GM21737 (cell line): Measurements from ENCODE around the gene MBTPS1.

Source experiments
- ATAC-seq: cut with Tn5 transposase; IDR thresholded peaks from one replicate; pipeline ENCODE4 v1.9.1; 2021; ENCODE audit warnings: mild to moderate bottlenecking, moderate library complexity; ENCODE audit not compliant: unreplicated experiment

The MBTPS1 gene

DNA sequence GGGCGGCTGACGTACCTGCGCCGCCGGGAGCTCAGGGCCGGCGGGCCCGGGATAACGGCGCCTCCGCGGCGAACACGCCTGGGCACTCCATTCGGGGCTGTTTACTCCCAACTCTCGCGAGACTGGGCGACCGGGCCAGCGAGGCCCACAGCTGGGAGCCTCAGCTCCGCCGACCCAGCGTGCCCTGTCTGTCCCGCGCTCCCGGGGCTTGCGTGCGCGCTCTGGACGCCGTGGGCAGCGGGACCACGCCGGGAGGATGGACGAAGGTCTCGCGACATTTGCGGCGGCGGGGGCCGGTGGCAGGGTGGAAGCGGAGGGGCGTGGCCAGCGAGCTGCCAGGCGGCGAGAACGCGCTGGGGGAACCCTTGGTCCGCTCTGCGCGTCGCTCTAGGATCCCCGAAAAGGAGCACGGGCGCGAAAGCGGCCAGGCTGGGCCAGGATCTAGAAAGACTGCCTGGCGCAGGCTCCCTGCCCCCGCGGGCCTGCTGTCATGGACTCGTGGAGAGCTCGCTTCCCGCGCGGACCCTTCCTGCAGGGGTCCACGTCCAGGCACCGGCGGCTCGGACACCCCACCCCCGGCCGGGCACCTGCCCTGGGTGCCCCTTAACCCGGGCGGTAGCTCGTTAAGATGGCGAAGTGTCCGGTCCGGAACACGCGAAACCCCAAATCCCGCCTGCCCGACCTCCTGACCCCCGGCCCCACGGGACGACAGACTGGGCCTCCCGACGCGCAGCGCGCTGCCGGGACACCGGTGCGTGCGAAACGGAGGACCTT, at the start of gene MBTPS1:
Gene MBTPS1, minus strand, starts transcription at position 223 of the 774 bp plus-strand sequence. CDS start 15,159 bp downstream, outside the sequence.
- peak; percentile 92 for ATAC-seq

DNA sequence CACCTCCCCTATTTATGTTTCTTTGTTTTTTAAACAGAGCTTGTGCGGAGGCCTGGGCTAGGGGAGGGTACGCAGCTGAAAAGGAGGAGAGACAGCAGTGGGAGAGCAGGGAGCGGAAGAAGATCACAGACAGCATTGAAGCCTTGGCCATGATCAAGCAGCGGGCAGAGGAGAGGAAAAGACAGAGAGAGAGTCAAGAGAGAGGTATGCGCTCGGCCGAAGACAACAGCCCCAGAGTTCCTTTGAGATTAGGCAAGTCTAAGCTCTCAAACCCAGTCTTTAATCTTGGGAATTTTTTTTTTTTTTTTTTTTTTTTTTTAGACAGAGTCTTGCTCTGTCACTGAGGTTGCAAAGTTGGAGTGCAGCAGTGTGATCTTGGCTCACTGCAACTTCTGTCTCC, 49.0 kb upstream of the MBTPS1 start:
- no peak for ATAC-seq

GRCh38 chr16:84161801-84162200, 45.1 kb upstream of the MBTPS1 start:
- ATAC-seq, result no peak

GRCh38 chr16:84161037-84161436, 44.3 kb upstream of the MBTPS1 start:
- ATAC-seq, result no peak

DNA sequence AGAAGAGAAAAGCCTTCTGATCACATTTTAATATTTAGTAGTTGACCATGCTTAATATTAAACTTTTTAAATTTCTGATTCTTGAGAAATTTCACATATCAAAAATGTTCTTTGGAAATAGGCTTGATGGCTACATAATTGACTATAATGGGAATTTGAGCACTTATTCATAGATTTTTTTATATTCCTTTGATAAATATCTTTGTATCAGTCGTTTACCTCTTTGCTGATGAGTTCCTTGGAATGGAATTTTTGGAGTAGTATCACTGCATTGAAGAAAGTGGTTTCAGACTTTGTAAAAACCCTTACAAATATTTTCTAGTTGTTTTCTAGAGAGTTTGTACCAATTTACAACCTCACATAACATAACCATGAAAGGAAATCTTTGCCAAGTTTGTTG, 43.1 kb upstream of the MBTPS1 start:
- no peak for ATAC-seq

DNA sequence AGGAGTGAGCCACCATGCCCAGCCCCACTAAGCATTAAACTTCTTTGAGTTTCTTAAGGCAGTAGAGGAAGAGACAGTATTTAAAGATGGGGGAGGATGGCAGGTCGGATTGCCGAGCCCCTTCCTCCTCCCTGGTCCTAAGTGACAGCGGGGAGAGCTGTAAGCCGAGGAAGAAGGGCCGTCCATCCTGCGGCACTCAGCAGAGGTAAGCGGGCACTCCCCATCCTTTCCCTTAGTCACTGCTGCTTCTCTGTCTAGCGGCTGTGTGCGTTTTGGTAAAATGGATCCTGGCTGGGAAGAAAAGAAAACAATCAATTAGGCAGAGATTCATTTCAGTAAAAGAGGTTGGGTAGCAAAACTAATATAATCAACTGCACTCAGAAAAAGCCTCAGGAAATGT, 42.3 kb upstream of the MBTPS1 start:
- ATAC-seq, result no peak

GRCh38 chr16:84156342-84156784, 39.6 kb upstream of the MBTPS1 start:
- ATAC-seq, result no peak

DNA sequence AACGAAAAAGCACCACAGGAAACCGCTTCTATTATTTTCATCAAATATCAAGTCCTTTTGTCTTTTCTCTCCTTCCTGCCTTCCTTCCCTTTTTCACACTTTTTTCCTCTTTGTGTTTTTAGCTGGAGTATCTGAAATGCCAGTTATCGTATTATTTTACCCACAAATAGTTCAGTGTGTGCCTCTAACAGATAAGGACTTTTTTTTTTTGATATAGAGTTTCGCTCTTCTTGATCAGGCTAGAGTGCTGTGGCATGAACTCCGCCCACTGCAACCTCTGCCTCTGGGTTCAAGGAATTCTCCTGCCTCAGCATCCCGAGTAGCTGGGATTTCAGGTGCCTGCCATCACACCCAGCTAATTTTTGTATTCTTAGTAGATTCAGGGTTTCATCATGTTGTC, 39.0 kb upstream of the MBTPS1 start:
- ATAC-seq, result no peak

- ATAC-seq, result no peak
Observed at GRCh38 chr16:84155226-84155625, 38.5 kb upstream of the MBTPS1 start.

DNA sequence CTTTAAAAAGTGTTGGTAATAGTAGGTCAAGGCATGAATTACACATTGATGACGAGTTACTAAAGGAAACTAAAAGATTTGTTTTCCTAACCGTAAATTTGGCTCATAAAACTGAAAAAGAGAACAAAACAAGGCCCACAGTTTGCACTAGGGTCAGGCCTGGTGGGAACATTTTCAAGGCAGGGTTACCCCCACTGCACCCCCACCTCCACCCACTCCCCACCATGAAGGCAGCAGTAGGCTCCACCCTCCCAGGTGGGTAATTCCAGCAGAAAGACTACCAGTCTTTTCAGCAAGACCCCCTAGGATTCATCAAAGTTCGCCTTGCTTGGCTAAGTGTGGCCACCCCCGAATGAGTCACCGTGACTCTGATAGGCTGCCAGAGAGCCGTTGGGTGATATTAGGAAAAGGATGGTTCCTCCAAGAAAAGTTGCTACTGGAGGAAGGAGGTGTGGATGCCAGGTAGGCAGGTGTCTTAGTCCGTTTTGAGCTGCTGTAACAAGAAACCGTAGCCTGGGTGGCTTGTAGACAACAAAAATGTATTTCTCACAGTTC, 37.0 kb upstream of the MBTPS1 start:
- no peak for ATAC-seq

GRCh38 chr16:84150926-84151325, 34.2 kb upstream of the MBTPS1 start:
- no peak for ATAC-seq

- peak; percentile 82 for ATAC-seq
Observed at GRCh38 chr16:84144859-84145639, 28.3 kb upstream of the MBTPS1 start, which contains the start of the genes DNAAF1 and HSDL1. DNAAF1 (plus strand) TSS chr16:84145308; CDS start chr16:84145441, 133 bp downstream. HSDL1 (minus strand) TSS chr16:84145177; CDS start chr16:84131321, 13,856 bp downstream.

DNA sequence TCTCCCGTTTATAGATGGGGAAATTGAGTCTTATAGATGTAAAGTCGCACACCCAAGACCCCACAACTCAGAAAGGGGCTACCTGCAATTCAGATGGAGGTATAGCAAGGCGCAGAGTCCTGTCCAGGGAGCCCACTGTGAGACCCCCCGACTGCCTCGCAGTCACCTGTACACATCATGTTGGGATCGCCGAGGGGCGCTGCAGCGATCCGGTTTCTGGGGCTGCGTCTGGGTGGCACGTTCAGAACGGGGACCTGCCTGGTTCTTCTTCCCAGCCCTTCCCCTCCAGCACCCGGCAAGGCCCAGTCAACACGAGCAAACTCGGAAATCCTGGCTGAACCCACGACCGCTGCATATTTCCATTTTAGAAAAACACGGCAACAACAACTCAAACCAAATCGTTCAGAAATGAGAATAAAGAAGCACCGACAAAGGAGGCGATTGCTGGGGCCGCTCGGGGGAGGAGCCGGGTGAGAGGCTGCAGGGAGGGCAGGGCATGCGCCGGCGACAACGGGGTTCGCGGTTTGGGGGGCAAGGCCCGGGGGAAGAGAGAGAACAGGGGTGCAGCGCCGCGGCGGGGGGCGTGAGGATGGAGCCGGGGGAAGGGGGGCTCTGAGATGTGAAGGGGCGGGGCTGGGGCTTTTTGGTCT, 27.6 kb upstream of the MBTPS1 start:
- ATAC-seq, result peak; percentile 11

- ATAC-seq, result no peak
Observed at GRCh38 chr16:84143784-84144199, 27.1 kb upstream of the MBTPS1 start.

DNA sequence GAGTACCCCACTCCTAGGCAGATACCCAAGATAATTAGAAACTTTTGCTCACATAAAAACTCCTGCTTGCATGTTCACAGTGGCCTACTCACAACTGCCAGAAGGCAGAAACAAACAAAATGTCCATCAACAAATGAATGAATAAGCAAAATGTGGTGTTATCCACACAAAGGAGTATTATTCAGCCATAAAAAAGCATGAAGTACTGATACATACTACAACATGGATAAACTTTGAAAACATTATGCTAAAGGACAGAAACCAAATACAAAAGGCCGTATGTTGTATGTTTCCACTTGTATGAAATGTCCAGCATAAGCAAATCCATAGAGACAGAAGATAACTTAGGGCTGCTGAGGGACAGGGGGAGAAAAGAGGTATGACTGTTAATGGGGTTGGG, 26.3 kb upstream of the MBTPS1 start:
- ATAC-seq, result no peak

DNA sequence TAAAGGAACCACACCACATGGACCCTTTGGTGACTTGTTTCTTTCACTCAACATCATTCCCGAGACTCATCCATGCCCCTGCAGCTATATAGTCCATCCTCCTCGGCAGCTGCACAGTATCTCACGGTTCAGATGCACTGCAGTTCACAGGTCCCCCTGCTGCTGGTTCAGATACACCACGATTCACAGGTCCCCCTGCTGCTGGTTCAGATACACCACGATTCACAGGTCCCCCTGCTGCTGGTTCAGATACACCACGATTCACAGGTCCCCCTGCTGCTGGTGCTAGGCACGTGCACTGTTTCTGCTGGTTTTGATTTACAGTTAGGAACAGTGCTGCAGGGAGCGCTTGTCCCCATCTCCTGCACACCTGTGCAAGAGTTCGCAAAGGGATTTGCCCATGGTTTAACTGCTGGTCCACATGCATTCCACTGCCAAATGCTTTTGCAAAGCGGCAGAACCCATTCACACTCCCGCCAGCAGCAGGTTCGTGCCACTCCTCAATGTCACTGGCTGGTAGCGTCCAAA, 24.5 kb upstream of the MBTPS1 start:
- no peak for ATAC-seq

GRCh38 chr16:84139628-84140258, 23.0 kb upstream of the MBTPS1 start:
- ATAC-seq, result no peak

- no peak for ATAC-seq
Observed at GRCh38 chr16:84138824-84139627, 22.3 kb upstream of the MBTPS1 start.

DNA sequence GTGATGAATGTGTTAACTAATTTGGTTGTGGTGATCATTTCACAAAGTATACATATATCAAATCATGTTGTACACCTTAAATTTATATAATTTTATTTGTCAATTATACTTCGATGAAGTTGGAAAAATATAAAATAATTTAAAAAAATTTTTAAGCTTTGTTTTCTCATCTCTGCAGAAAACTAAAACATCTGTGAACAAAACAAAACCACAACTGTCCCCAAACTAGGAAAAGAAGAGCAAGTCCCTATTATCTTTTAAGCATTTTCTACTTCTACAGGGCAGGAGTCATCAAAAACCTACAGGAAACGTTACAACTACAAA, 21.7 kb upstream of the MBTPS1 start:
- no peak for ATAC-seq
